ENCODE measurements around the gene SEMA4C. TPM values are rescaled to one million over a fixed set of nuclear protein-coding genes. Genes with fewer than 3 reads are reported as not detected.
A peak's percentile ranks its signal among the peaks of the same experiment; 100 is the strongest.

The SEMA4C gene
- polyA plus RNA-seq, 1 of the 3 experiments (the other 2 are of a cell fraction): 34.8 TPM

DNA sequence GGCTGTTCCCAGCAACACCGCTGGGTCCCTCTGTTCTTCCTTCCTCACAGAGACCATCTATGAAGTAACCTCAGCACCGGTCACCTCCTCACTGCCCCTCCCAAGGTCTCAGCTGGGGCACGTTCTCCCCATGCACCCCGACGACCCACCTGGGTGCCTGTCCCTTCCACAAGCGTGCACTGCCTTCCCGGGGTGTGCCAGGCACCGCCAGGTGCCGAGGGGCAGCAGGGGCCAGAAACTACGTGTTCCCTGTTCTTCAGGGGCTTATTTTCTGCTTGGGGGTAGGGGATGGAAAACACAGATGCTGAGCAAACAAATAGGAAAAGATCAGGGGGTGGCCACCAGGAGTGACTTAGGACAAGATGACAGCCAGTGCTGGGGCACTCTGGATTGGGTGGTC, 30.4 kb upstream of the SEMA4C start (continued):
- TF ChIP-seq CHD2 (IDR thresholded peaks at IDR 0.05; ENCODE audit: low read length, partially characterized antibody) (no peak), NFIC (IDR thresholded peaks at IDR 0.05; ENCODE audit: borderline replicate concordance) (no peak), RCOR1 (IDR thresholded peaks at IDR 0.05; ENCODE audit: low read length) (no peak), GATA2 (CRISPR knock-in tag; IDR thresholded peaks at IDR 0.05) (no peak), MEF2A (IDR thresholded peaks at IDR 0.05; ENCODE audit: borderline replicate concordance, low read depth) (no peak)
- TF ChIP-seq, protein P1, sequence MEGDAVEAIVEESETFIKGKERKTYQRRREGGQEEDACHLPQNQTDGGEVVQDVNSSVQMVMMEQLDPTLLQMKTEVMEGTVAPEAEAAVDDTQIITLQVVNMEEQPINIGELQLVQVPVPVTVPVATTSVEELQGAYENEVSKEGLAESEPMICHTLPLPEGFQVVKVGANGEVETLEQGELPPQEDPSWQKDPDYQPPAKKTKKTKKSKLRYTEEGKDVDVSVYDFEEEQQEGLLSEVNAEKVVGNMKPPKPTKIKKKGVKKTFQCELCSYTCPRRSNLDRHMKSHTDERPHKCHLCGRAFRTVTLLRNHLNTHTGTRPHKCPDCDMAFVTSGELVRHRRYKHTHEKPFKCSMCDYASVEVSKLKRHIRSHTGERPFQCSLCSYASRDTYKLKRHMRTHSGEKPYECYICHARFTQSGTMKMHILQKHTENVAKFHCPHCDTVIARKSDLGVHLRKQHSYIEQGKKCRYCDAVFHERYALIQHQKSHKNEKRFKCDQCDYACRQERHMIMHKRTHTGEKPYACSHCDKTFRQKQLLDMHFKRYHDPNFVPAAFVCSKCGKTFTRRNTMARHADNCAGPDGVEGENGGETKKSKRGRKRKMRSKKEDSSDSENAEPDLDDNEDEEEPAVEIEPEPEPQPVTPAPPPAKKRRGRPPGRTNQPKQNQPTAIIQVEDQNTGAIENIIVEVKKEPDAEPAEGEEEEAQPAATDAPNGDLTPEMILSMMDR (IDR thresholded peaks at IDR 0.05): no peak
- TF ChIP-seq, protein P2, sequence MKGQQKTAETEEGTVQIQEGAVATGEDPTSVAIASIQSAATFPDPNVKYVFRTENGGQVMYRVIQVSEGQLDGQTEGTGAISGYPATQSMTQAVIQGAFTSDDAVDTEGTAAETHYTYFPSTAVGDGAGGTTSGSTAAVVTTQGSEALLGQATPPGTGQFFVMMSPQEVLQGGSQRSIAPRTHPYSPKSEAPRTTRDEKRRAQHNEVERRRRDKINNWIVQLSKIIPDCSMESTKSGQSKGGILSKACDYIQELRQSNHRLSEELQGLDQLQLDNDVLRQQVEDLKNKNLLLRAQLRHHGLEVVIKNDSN (IDR thresholded peaks at IDR 0.05; ENCODE audit: borderline replicate concordance, low read depth): no peak

DNA sequence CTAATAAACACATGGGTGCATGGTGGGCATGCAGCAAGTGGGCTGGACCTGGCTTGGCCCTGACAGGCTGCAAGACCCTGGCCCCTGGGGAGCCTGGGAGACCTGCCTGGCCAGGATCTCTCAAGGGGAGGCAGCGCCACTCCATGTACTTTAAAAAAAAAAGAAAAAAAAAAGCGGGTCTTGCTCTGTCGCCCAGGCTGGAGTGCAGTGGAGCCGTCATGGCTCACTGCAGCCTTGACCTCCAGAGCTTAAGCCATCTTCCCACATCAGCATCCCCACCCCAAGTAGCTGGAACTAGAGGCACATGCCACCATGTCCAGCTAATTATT, 29.5 kb upstream of the SEMA4C start:
- no peak overlapping the region for H3K27ac ChIP-seq (ENCODE audit: low read depth in 2 of 2, low read length in 1 of 2)
- H3K9me3 ChIP-seq: no peaks in the 10 kb centered on the region
- peak; percentile 19 for DNase-seq
- peaks cover 0 to 16% of the 10 kb centered on the region in 2 experiments; a peak in 1 of 4 replicates for H3K4me1 ChIP-seq (ENCODE audit: control insufficient read depth in 1 of 2, insufficient read depth in 2 of 2, low read depth in 1 of 2, low read length in 1 of 2)
- no peaks in the 10 kb centered on the region for H3K36me3 ChIP-seq (replicated peaks in 1 of 2; ENCODE audit: control insufficient read depth in 1 of 2, insufficient read depth in 2 of 2, low read length in 1 of 2)
- no peak for TF ChIP-seq NRF1 (IDR thresholded peaks at IDR 0.05; ENCODE audit: low read depth, low read length)
- TF ChIP-seq, protein P3, sequence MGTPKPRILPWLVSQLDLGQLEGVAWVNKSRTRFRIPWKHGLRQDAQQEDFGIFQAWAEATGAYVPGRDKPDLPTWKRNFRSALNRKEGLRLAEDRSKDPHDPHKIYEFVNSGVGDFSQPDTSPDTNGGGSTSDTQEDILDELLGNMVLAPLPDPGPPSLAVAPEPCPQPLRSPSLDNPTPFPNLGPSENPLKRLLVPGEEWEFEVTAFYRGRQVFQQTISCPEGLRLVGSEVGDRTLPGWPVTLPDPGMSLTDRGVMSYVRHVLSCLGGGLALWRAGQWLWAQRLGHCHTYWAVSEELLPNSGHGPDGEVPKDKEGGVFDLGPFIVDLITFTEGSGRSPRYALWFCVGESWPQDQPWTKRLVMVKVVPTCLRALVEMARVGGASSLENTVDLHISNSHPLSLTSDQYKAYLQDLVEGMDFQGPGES (IDR thresholded peaks at IDR 0.05; ENCODE audit: low read depth, low read length): no peak
- TF ChIP-seq MXI1 (IDR thresholded peaks at IDR 0.05; ENCODE audit: low read depth, low read length): no peak
- TF ChIP-seq POLR2AphosphoS5 (IDR thresholded peaks at IDR 0.05; ENCODE audit: low read depth, low read length): no peak
- TF ChIP-seq SIN3A (IDR thresholded peaks at IDR 0.05; ENCODE audit: borderline replicate concordance, low read depth, low read length): no peak
- no peak for TF ChIP-seq GATA2 (CRISPR knock-in tag; IDR thresholded peaks at IDR 0.05)
- no peak for TF ChIP-seq MEF2A (IDR thresholded peaks at IDR 0.05; ENCODE audit: borderline replicate concordance, low read depth)
- TF ChIP-seq TAF1 (IDR thresholded peaks at IDR 0.05; ENCODE audit: borderline replicate concordance, low read depth, low read length): no peak
- H3K27me3 ChIP-seq (ENCODE audit: insufficient read depth): no peaks in the 10 kb centered on the region
- POLR2A ChIA-PET: no interaction called here
- H4K20me1 ChIP-seq (ENCODE audit: insufficient read depth): no peaks in the 10 kb centered on the region
- no peak overlapping the region for H2AFZ ChIP-seq (ENCODE audit: low read depth)
- H3F3A ChIP-seq (replicated peaks; ENCODE audit: insufficient read depth): no peaks in the 10 kb centered on the region
- no peaks in the 10 kb centered on the region for H3K9me2 ChIP-seq
- 85% methylated on average over 4 of the region's 4 CpGs for WGBS (ENCODE audit: low lambda C conversion rate)
- H3K4me2 ChIP-seq: no peak overlapping the region
- CTCF ChIA-PET: interaction anchor here (1.0 to 1.6 kb wide), 3 partner anchors 10 to 41 kb away, joined by 3 to 9 read pairs (median 9); partner anchors contain the start of gene ANKRD39
- H3K9ac ChIP-seq: no peak overlapping the region
- H3K79me2 ChIP-seq (ENCODE audit: insufficient read depth): no peaks in the 10 kb centered on the region
- H3K4me3 ChIP-seq (ENCODE audit: low read depth in 2 of 2, low read length in 1 of 2): no peak overlapping the region

Measured in SK-N-SH (cell line).